NB4 (cell line): ENCODE data around the gene MSRB3.

ENCODE experiments used
- DNase-seq: peaks from one replicate; pipeline ENCODE4 v3.0.0; 2010; ENCODE audit warnings: low read depth
- H3K4me3 ChIP-seq: one replicate; pipeline ENCODE4 v1.5.1; 2011; ENCODE audit warnings: mild to moderate bottlenecking, low read depth, low read length, moderate library complexity
- MAX ChIP-seq: IDR thresholded peaks from 2 replicates; pipeline ENCODE4 v1.6.1; 2011; ENCODE audit warnings: low read depth, low read length
- MYC ChIP-seq: IDR thresholded peaks from 2 replicates; pipeline ENCODE4 v1.6.1; 2011; ENCODE audit warnings: low read depth, low read length
- POLR2A ChIP-seq: IDR thresholded peaks from 2 replicates; pipeline ENCODE4 v1.6.1; 2011; ENCODE audit warnings: mild to moderate bottlenecking; ENCODE audit not compliant: insufficient read length; ENCODE audit errors: extremely low read depth
- TF ChIP-seq, protein P1 (sequence below): IDR thresholded peaks from one replicate; pipeline ENCODE4 v1.5.1; 2012; ENCODE audit warnings: low read depth, low read length

MSRB3 gene

GRCh38 chr12:65490250-65490649, 211.8 kb downstream of the MSRB3 start:
- no peak for TF ChIP-seq MYC
- no peak for TF ChIP-seq MAX
- TF ChIP-seq POLR2A: no peak
- TF ChIP-seq, protein P1, sequence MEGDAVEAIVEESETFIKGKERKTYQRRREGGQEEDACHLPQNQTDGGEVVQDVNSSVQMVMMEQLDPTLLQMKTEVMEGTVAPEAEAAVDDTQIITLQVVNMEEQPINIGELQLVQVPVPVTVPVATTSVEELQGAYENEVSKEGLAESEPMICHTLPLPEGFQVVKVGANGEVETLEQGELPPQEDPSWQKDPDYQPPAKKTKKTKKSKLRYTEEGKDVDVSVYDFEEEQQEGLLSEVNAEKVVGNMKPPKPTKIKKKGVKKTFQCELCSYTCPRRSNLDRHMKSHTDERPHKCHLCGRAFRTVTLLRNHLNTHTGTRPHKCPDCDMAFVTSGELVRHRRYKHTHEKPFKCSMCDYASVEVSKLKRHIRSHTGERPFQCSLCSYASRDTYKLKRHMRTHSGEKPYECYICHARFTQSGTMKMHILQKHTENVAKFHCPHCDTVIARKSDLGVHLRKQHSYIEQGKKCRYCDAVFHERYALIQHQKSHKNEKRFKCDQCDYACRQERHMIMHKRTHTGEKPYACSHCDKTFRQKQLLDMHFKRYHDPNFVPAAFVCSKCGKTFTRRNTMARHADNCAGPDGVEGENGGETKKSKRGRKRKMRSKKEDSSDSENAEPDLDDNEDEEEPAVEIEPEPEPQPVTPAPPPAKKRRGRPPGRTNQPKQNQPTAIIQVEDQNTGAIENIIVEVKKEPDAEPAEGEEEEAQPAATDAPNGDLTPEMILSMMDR: no peak
- no peak for DNase-seq
- H3K4me3 ChIP-seq: no peak overlapping the region

- DNase-seq: peak; percentile 28
- no peak overlapping the region for H3K4me3 ChIP-seq
- TF ChIP-seq, protein P1: no peak
- no peak for TF ChIP-seq MYC
- no peak for TF ChIP-seq POLR2A
- no peak for TF ChIP-seq MAX
Observed at GRCh38 chr12:65492998-65493912, 214.8 kb downstream of the MSRB3 start.

DNA sequence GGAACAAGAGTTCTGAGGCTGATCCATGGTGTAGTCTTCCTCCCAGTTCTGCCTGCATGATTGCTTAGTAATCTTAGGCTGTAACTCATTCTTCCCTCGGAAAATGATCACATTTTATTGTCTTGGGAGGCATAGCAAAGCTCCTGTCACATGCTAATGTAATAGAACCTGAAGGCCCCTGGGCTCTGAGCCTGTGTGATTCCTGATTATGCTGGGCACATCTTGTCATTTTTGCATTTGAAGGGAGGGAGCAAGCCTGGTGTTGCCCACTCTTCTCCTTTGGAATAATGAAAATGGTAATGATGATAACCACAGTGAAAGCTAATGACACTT, 215.4 kb downstream of the MSRB3 start:
- no peak for DNase-seq
- TF ChIP-seq, protein P1: no peak
- TF ChIP-seq MAX: no peak
- H3K4me3 ChIP-seq: no peak overlapping the region

GRCh38 chr12:65494537-65494936, 216.1 kb downstream of the MSRB3 start:
- DNase-seq: no peak

GRCh38 chr12:65495233-65495632, 216.8 kb downstream of the MSRB3 start:
- TF ChIP-seq MAX: no peak
- no peak for TF ChIP-seq MYC
- TF ChIP-seq, protein P1: no peak
- TF ChIP-seq POLR2A: no peak
- peak; percentile 14 for DNase-seq
- no peak overlapping the region for H3K4me3 ChIP-seq

More at GRCh38 chr12:65494537-65494936, 216.1 kb downstream of the MSRB3 start:
- no peak overlapping the region for H3K4me3 ChIP-seq
- no peak for TF ChIP-seq MAX
- no peak for TF ChIP-seq MYC
- TF ChIP-seq, protein P1: no peak
- no peak for TF ChIP-seq POLR2A
